Stimulated activated CD8-positive, alpha-beta memory T cell treated with anti-CD3 and anti-CD28 coated beads, Interleukin-4, amount 100 ng/mL, for 1 hour (primary cell): ENCODE data around the gene GPRIN2.
"Not testable (repeated sequence)": the region's sequence is repeated elsewhere in the genome, so short reads cannot be mapped to it uniquely, and the experiment has no call there.

ENCODE experiments used
- DNase-seq, 2 donors: peaks; one replicate each; pipeline ENCODE4 v3.0.0-alpha.2; 2020; ENCODE audit warnings: low read depth in 2 of 2, low spot score in 1 of 2

GPRIN2 gene

GRCh38 chr10:46570655-46571054 is 14.2 kb upstream of the GPRIN2 start:
- DNase-seq: not testable (repeated sequence)

GRCh38 chr10:46567151-46567550 is 10.7 kb upstream of the GPRIN2 start:
- not testable (repeated sequence) for DNase-seq

- not testable (repeated sequence) for DNase-seq
Observed at GRCh38 chr10:46565591-46566332, 9.3 kb upstream of the GPRIN2 start.

- no peak for DNase-seq
Observed at GRCh38 chr10:46560952-46561351, 4.5 kb upstream of the GPRIN2 start.

GRCh38 chr10:46560381-46560780 is 3.9 kb upstream of the GPRIN2 start:
- no peak for DNase-seq

GRCh38 chr10:46559231-46559671 is 2.8 kb upstream of the GPRIN2 start:
- DNase-seq: no peak

GRCh38 chr10:46558392-46559185 is 2.1 kb upstream of the GPRIN2 start:
- no peak for DNase-seq

- no peak for DNase-seq
Observed at GRCh38 chr10:46558122-46558391, 1.6 kb upstream of the GPRIN2 start.

GRCh38 chr10:46557319-46558121 is 1.1 kb upstream of the GPRIN2 start:
- DNase-seq: no peak

- no peak for DNase-seq
Observed at GRCh38 chr10:46555713-46556514, 544 bp downstream of the GPRIN2 start.

- DNase-seq: no peak
Observed at GRCh38 chr10:46555366-46555712, 1.1 kb downstream of the GPRIN2 start.

- no peak for DNase-seq
Observed at GRCh38 chr10:46554166-46554781, 2.2 kb downstream of the GPRIN2 start.

- no peak for DNase-seq
Observed at GRCh38 chr10:46553238-46554049, 3.0 kb downstream of the GPRIN2 start.

- no peak for DNase-seq
Observed at GRCh38 chr10:46552526-46553237, 3.8 kb downstream of the GPRIN2 start.

- DNase-seq: no peak
Observed at GRCh38 chr10:46551701-46552525, 4.5 kb downstream of the GPRIN2 start.

GRCh38 chr10:46550795-46551700 is 5.4 kb downstream of the GPRIN2 start:
- DNase-seq: no peak

- no peak for DNase-seq
Observed at GRCh38 chr10:46550076-46550790, 6.2 kb downstream of the GPRIN2 start.
